ENCODE data around the gene PDE4A. TPM values are rescaled to one million over a fixed set of nuclear protein-coding genes. Genes with fewer than 3 reads are reported as not detected.

Gene PDE4A
- polyA plus RNA-seq, 3 donors: 4.7 to 14.8 (median 5.8) TPM

DNA sequence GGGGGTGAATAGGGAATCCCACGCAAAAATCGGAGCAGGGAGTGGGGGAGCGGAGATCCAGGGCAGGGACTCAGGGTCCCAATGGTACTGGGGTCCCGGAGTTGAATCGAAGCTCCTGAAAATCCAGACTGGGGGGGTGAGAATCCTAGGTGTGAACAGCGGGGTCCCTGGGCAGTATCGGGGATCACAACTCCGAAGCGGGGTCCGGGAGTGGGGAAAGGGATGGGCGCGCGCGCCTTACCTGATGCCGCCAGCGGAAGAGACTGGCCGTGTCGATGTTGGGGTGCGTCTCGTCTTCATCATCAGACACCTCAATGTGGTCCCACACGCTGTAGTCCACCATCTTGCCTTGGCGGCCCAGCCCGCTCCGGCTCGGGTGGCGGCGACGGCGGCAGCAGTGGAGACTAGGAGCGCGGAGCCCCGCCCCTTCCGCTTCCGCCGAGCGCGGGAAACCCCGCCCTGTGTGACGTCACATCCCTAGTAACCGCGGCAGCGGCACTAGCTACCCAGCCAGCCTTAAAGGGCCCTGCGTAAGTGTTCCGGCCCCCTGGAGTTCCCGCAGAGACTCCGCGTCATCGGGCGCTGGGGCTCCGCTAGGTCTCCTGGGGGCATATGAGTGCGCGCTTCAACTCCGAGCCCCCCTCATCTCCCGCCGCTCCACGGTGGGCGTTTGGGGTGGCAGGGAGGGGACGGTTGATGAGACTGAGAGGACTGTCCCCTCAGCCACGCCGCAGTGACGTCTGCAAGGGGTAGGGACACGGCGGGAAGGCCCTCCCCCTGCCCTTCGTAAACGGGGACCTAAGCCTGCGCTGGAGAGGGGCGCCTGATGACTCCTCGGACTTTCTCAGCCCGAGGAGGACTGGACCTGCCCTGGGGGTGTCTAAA is 17.0 kb upstream of the PDE4A start, which contains the start of gene CDC37:
Gene CDC37, minus strand, starts transcription at position 406 of the 885 bp plus-strand sequence. Its CDS starts 63 bp downstream, at position 343.
- Histone ChIP-seq H3K27ac (ENCODE audit: low read depth in 1 of 2, low read length in 2 of 2) (peak within 1 kb of the TSS; percentile 73 to 89), H3K4me3 (replicated peaks in 1 of 3; ENCODE audit: low read depth in 2 of 3, low read length in 3 of 3) (peak within 1 kb of the TSS; percentile 91 to 98 (median 92)), H4K20me1 (ENCODE audit: insufficient read depth, low read length) (peaks cover 41% of the 10 kb centered on the region), H3K4me1 (ENCODE audit: control insufficient read depth in 1 of 2, insufficient read depth in 2 of 2, low read length in 2 of 2) (peaks cover 74 to 81% of the 10 kb centered on the region in 2 donors), H3K4me2 (replicated peaks; ENCODE audit: extremely low read depth, low read length, poor library complexity, severe bottlenecking) (peak within 1 kb of the TSS; percentile 96), H3K79me2 (ENCODE audit: insufficient read depth, low read length) (peaks cover 49% of the 10 kb centered on the region), H3K36me3 (replicated peaks in 1 of 2; ENCODE audit: control insufficient read depth in 1 of 2, insufficient read depth in 2 of 2, low read length in 2 of 2) (peaks cover 6 to 15% of the 10 kb centered on the region in 2 donors), H3K9me3 (replicated peaks in 1 of 2; ENCODE audit: control insufficient read depth in 1 of 2, insufficient read depth in 1 of 2, low read length in 2 of 2) (no peaks in the 10 kb centered on the region), H3K27me3 (ENCODE audit: control insufficient read depth in 2 of 2, insufficient read depth in 2 of 2, low read length in 2 of 2) (peaks cover 3 to 15% of the 10 kb centered on the region in 2 donors), H3K9ac (ENCODE audit: insufficient read depth, low read length, poor library complexity, severe bottlenecking) (peak within 1 kb of the TSS; percentile 80), H2AFZ (ENCODE audit: insufficient read depth, low read depth, low read length, poor library complexity, severe bottlenecking) (peak within 1 kb of the TSS; percentile 79)
- Mint-ChIP-seq H3K4me1 (peaks cover 67% of the 10 kb centered on the region), H3K4me3 (peak within 1 kb of the TSS; percentile 94 to 95), H3K36me3 (peaks cover 14 to 19% of the 10 kb centered on the region in 2 donors), H3K27me3 (ENCODE audit: low read depth in 3 of 3) (peaks cover 15 to 23% (median 17%) of the 10 kb centered on the region in 3 donors), H3K27ac (peak within 1 kb of the TSS; percentile 92 to 99 (median 97)), H3K9me3 (peaks cover 0 to 4% (median 0%) of the 10 kb centered on the region in 7 donors)
- intact Hi-C loops (cut with micrococcal nuclease): loop anchor here (1.0 to 10.0 kb wide), 4 partner anchors 17 to 161 kb away; partner anchors contain the start of genes PDE4A (in 2 of the 2), CDKN2D (in 1 of the 2) and KRI1 (in 1 of the 2)
- TF ChIP-seq, protein P1, sequence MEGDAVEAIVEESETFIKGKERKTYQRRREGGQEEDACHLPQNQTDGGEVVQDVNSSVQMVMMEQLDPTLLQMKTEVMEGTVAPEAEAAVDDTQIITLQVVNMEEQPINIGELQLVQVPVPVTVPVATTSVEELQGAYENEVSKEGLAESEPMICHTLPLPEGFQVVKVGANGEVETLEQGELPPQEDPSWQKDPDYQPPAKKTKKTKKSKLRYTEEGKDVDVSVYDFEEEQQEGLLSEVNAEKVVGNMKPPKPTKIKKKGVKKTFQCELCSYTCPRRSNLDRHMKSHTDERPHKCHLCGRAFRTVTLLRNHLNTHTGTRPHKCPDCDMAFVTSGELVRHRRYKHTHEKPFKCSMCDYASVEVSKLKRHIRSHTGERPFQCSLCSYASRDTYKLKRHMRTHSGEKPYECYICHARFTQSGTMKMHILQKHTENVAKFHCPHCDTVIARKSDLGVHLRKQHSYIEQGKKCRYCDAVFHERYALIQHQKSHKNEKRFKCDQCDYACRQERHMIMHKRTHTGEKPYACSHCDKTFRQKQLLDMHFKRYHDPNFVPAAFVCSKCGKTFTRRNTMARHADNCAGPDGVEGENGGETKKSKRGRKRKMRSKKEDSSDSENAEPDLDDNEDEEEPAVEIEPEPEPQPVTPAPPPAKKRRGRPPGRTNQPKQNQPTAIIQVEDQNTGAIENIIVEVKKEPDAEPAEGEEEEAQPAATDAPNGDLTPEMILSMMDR (IDR thresholded peaks at IDR 0.05): no peak
- WGBS (ENCODE audit: insufficient coverage): under 1% methylated on average over 61 of the region's 69 CpGs
- DNase-seq: peak; percentile 97 to 98 (median 98)
